ENCODE data around the gene KPNA2. TPM values are rescaled to one million over a fixed set of nuclear protein-coding genes. Genes with fewer than 3 reads are reported as not detected.

The KPNA2 gene
- total and polyA plus RNA-seq, 2 of the 13 experiments (the other 11 are each of a cell fraction or from before 2014, with no cell fraction given), result 111 to 305 TPM

DNA sequence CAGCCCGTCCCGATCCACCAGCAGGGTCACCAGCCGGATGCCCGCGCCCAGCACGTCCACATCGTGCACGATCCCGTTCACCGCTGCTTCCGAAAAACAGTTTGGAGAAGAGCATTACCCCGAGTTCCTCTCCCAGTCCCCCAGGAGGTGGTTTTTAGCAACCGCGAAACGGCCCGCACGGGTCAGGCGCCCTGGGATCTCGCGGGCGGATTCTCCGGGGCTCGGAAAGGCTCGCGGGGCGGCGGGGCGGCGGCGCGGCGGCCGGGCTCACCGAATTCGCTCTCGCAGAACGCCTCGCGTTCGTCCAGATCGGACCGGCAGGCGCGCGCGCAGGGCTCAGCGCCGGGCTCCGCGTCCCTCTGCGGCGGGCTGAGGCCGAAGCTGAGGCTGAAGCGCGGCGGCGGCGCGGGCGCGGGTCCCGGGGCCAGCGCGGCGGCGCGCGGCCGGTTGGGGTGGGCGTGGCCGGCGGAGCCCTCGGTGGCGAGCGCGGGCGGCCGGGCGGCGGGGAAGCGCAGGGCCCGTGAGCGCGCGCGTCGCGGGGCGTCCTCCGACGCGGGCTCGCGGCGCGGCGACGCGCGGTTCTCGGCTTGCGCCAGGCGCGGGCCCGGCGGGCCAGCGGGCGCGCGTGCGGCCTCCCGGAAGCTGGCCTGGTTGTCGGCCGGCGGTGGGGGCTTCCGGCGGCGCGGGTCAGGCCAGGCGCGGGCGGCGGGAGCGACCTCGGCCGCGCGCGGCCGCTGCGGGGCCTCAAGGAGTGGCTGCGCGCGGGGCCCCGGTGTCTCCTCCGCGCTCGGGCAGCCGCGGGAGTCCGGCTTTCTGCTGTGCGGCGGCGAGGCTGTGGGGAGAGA lies 42.2 kb upstream of the KPNA2 start (continued):
- TF ChIP-seq ZNF782 (CRISPR knock-in tag; IDR thresholded peaks at IDR 0.05; ENCODE audit: borderline replicate concordance) (no peak), ZFP62 (CRISPR knock-in tag; IDR thresholded peaks at IDR 0.05) (no peak), ZNF549 (CRISPR knock-in tag; IDR thresholded peaks at IDR 0.05) (no peak), ZNF724P (CRISPR knock-in tag; IDR thresholded peaks at IDR 0.05; ENCODE audit: borderline replicate concordance) (no peak), HMG20A (CRISPR knock-in tag; IDR thresholded peaks at IDR 0.05; ENCODE audit: borderline replicate concordance) (peak; percentile 34; the same call in 1 of the 2 replicates), ZNF225 (CRISPR knock-in tag; IDR thresholded peaks at IDR 0.05) (0 out of 2 replicates have a peak, but pooled peaks have one; percentile 51)
- TF ChIP-seq, protein P1, sequence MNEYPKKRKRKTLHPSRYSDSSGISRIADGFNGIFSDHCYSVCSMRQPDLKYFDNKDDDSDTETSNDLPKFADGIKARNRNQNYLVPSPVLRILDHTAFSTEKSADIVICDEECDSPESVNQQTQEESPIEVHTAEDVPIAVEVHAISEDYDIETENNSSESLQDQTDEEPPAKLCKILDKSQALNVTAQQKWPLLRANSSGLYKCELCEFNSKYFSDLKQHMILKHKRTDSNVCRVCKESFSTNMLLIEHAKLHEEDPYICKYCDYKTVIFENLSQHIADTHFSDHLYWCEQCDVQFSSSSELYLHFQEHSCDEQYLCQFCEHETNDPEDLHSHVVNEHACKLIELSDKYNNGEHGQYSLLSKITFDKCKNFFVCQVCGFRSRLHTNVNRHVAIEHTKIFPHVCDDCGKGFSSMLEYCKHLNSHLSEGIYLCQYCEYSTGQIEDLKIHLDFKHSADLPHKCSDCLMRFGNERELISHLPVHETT (CRISPR knock-in tag; conservative IDR thresholded peaks at IDR 0.05), result peak; percentile 22; the same call in 1 of the 2 replicates
- TF ChIP-seq, protein P2, sequence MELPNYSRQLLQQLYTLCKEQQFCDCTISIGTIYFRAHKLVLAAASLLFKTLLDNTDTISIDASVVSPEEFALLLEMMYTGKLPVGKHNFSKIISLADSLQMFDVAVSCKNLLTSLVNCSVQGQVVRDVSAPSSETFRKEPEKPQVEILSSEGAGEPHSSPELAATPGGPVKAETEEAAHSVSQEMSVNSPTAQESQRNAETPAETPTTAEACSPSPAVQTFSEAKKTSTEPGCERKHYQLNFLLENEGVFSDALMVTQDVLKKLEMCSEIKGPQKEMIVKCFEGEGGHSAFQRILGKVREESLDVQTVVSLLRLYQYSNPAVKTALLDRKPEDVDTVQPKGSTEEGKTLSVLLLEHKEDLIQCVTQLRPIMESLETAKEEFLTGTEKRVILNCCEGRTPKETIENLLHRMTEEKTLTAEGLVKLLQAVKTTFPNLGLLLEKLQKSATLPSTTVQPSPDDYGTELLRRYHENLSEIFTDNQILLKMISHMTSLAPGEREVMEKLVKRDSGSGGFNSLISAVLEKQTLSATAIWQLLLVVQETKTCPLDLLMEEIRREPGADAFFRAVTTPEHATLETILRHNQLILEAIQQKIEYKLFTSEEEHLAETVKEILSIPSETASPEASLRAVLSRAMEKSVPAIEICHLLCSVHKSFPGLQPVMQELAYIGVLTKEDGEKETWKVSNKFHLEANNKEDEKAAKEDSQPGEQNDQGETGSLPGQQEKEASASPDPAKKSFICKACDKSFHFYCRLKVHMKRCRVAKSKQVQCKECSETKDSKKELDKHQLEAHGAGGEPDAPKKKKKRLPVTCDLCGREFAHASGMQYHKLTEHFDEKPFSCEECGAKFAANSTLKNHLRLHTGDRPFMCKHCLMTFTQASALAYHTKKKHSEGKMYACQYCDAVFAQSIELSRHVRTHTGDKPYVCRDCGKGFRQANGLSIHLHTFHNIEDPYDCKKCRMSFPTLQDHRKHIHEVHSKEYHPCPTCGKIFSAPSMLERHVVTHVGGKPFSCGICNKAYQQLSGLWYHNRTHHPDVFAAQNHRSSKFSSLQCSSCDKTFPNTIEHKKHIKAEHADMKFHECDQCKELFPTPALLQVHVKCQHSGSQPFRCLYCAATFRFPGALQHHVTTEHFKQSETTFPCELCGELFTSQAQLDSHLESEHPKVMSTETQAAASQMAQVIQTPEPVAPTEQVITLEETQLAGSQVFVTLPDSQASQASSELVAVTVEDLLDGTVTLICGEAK (IDR thresholded peaks at IDR 0.05), result no peak
- TF ChIP-seq, protein P2 (CRISPR knock-in tag; IDR thresholded peaks at IDR 0.05), result no peak; the same call in none of the 2 replicates
- TF ChIP-seq, protein P3, sequence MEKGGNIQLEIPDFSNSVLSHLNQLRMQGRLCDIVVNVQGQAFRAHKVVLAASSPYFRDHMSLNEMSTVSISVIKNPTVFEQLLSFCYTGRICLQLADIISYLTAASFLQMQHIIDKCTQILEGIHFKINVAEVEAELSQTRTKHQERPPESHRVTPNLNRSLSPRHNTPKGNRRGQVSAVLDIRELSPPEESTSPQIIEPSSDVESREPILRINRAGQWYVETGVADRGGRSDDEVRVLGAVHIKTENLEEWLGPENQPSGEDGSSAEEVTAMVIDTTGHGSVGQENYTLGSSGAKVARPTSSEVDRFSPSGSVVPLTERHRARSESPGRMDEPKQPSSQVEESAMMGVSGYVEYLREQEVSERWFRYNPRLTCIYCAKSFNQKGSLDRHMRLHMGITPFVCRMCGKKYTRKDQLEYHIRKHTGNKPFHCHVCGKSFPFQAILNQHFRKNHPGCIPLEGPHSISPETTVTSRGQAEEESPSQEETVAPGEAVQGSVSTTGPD (CRISPR knock-in tag; IDR thresholded peaks at IDR 0.05), result no peak
- TF ChIP-seq, protein P4, sequence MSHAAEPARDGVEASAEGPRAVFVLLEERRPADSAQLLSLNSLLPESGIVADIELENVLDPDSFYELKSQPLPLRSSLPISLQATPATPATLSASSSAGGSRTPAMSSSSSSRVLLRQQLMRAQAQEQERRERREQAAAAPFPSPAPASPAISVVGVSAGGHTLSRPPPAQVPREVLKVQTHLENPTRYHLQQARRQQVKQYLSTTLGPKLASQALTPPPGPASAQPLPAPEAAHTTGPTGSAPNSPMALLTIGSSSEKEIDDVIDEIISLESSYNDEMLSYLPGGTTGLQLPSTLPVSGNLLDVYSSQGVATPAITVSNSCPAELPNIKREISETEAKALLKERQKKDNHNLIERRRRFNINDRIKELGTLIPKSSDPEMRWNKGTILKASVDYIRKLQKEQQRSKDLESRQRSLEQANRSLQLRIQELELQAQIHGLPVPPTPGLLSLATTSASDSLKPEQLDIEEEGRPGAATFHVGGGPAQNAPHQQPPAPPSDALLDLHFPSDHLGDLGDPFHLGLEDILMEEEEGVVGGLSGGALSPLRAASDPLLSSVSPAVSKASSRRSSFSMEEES (CRISPR knock-in tag; IDR thresholded peaks at IDR 0.05), result no peak

Measured in HepG2 (cell line).